A549 treated with CpdA at 1 μM for 4 hours (cell line): ENCODE data around the gene CELSR2. TPM values are rescaled to one million over a fixed set of nuclear protein-coding genes. Genes with fewer than 3 reads are reported as not detected.

ENCODE experiments used
- total RNA-seq: library from RNA; stranded (reverse); fragments of 200-300 nt; extraction: Qiagen RNA extraction; gene quantifications from 5 replicates; pipeline ENCODE4 v1.2.3, GENCODE V29; 2022; ENCODE audit warnings: low read depth

Gene CELSR2, protein sequence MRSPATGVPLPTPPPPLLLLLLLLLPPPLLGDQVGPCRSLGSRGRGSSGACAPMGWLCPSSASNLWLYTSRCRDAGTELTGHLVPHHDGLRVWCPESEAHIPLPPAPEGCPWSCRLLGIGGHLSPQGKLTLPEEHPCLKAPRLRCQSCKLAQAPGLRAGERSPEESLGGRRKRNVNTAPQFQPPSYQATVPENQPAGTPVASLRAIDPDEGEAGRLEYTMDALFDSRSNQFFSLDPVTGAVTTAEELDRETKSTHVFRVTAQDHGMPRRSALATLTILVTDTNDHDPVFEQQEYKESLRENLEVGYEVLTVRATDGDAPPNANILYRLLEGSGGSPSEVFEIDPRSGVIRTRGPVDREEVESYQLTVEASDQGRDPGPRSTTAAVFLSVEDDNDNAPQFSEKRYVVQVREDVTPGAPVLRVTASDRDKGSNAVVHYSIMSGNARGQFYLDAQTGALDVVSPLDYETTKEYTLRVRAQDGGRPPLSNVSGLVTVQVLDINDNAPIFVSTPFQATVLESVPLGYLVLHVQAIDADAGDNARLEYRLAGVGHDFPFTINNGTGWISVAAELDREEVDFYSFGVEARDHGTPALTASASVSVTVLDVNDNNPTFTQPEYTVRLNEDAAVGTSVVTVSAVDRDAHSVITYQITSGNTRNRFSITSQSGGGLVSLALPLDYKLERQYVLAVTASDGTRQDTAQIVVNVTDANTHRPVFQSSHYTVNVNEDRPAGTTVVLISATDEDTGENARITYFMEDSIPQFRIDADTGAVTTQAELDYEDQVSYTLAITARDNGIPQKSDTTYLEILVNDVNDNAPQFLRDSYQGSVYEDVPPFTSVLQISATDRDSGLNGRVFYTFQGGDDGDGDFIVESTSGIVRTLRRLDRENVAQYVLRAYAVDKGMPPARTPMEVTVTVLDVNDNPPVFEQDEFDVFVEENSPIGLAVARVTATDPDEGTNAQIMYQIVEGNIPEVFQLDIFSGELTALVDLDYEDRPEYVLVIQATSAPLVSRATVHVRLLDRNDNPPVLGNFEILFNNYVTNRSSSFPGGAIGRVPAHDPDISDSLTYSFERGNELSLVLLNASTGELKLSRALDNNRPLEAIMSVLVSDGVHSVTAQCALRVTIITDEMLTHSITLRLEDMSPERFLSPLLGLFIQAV (N-terminal part only)
- 3.8 to 6.4 TPM (median 5.5 TPM) in 5 replicates for total RNA-seq

DNA sequence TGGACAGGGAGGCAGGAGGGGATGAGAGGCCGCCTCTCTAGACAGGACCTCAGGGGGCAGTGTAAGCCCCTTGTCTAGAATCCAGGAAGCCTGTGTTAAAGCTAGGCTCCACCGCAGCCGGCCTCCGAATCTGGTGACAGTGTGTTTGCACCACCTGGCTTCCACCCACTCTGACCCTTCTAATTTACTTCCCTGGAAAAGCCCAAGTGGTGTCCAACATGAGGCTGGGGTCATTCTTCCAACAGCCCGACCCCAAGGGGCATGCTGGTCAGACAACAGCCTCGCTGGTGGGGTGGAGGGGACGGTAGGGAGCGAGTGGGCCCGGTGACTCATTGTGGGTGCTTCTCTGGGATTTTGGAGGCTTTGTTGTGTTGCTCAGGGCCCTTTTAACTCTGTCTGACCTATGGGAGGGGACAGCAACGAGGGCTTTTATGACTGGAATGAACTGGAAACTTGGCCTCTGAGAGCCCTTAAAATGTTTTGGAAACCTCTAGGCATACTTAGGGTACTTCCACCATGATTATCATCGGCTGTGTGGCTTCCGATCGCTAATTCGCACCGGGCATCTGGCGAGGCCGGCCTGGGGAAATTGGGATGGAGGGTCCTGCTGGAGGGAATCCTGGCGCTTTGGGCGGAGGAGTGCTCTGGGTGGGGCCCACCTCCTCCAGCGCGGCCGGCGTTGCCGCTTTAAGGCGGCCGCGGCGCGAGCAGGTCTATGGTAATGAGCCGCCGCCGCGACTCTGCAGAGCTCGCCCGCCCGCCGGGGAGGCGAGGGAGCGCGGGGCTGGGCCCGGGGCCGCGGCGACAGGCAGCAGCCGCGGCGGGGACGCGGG is at the start of gene CELSR2:
Gene CELSR2 (plus strand): TSS at position 743 of the 833 bp plus-strand sequence. CDS start 541 bp downstream, outside the sequence.

DNA sequence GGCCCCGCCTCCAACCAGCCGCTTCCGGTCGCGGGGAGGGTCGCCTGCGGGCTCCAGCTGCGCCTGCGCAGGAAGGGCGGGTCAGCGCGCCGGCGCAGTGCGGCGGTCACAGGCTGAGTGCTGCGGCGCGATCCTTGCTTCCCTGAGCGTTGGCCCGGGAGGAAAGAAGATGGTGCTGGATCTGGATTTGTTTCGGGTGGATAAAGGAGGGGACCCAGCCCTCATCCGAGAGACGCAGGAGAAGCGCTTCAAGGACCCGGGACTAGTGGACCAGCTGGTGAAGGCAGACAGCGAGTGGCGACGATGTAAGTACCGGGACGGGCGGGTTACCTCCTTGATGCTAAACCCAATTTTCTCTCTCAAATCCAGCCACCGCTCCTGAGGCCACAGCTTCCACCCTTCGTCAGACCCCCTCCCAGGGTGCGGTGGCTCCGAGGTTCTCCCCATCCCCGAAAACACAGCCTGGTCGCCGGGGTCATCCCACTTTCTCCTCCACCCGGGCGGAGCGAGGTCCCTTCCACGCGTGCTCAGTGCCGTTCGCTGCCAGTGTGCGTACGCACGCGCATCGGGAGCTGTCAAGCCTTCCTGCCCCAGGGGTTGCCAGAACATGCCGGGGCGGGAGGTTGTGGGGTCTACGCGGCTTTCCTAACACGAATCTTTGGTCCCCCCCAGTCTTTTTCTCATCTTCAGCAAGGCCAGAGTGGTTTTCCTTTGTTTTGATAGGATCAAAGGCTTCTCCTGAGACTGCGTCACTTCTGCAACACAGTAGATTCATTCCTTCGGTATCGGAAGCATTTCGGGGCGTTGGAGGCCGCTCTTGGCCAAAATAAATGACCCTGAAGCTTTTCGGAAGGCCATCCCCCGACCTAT is 35.3 kb upstream of the CELSR2 start, which contains the start of gene SARS1:
Gene SARS1 (plus strand): TSS at position 95 of the 870 bp plus-strand sequence. CDS start 75 bp downstream, at position 170.

DNA sequence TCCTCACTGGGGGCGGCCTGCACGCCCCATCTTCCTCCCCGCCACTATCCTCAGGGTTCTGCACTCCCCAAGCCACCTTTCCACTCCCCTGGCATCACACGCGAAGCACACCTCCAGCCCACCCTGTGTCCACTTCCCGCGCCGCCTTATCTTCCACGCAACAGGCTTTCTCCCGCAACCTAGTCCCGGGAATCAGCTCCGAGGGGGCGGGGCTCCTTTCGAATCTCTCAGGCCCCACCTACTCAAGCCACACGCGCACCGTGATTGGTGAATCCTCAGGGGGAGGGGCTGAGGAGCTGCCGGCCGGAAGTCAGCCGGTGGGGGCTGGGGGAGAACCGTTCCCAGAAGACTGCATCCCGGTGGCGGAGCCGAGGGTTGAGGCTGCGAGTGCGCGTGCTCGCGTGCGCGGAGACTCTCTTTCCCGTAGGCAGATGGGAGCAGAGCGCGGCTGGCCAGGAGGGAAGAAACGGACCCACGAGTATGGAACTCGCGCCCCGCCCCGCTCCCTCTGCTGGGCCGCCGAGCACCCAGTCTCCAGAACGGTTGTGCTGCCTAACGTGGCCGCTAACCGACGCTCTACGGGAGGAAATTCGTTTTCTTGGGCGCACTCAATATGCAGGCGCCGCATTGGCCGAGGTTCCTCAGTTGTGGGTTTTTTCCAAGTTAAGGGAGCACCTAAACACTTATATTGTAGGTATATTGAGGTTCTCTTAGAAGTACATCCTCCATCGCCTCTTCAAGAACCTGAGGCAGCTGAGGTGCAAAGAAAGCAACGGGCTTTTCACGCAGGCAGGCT is 33.8 kb downstream of the CELSR2 start, which contains the start of gene PSRC1:
Gene PSRC1 (minus strand): TSS at position 194 of the 796 bp plus-strand sequence.

DNA sequence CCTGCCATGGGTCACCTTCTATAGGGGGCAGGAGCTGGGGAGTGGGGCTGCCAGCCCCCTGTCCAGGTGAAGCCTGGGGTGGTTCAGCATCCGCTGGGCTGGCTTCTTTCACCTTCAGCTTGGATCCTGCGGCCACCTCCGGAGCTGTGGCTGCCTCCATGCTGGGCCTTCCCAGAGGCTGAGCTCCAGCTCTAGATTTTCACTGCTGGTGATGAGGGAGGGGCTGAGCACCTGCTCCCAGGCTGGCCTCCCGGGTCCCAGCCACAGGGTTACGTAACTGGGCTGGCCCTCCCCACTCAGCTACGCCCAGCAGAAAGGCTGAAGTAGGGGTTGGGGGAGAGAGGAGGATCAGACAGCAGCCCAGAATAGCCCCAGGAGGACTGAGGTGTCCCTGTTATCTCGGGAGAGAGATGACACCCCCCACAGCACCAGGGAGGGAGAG is 57.5 kb downstream of the CELSR2 start, which contains the start of gene MYBPHL:
Gene MYBPHL (minus strand): TSS at position 180 of the 442 bp plus-strand sequence. CDS start 20 bp downstream, at position 160.

Other genes with a start within 250 kb of the CELSR2 start
- gene WDR47, start 207.4 kb upstream of the CELSR2 start, total RNA-seq = 5.4 to 7.7 TPM (median 6.6 TPM) in 5 replicates
- 22.8 to 38.9 TPM (median 26.2 TPM) in 5 replicates for gene TAF13, start 173.5 kb upstream of the CELSR2 start, total RNA-seq
- gene TMEM167B, start 158.8 kb upstream of the CELSR2 start, total RNA-seq = 9.1 to 13.3 TPM (median 9.7 TPM) in 5 replicates
- gene ELAPOR1, start 135.4 kb upstream of the CELSR2 start, total RNA-seq = 0.43 to 1.1 TPM (median 0.51 TPM) in 5 replicates
- gene SARS1, start 35.6 kb upstream of the CELSR2 start, total RNA-seq = 97.7 to 110 TPM (median 104 TPM) in 5 replicates
- 21.3 to 26.8 TPM (median 24.2 TPM) in 5 replicates for gene PSRC1, start 33.6 kb downstream of the CELSR2 start, total RNA-seq
- gene MYBPHL, start 57.5 kb downstream of the CELSR2 start, total RNA-seq = not detected in 5 replicates
- 3.4 to 5.0 TPM (median 3.7 TPM) in 5 replicates for gene SORT1, start 148.4 kb downstream of the CELSR2 start, total RNA-seq
- gene PSMA5, start 176.9 kb downstream of the CELSR2 start, total RNA-seq = 109 to 121 TPM (median 116 TPM) in 5 replicates
- gene SYPL2, start 217.0 kb downstream of the CELSR2 start, total RNA-seq = 0.07 to 0.23 TPM (median 0.13 TPM) in 5 replicates
- gene ATXN7L2, start 234.4 kb downstream of the CELSR2 start, total RNA-seq = 1.7 to 2.8 TPM (median 2.6 TPM) in 5 replicates
- gene CYB561D1, start 244.6 kb downstream of the CELSR2 start, total RNA-seq = 3.2 to 5.0 TPM (median 4.0 TPM) in 5 replicates